K562 (cell line): ENCODE measurements around the gene KLHDC7B. TPM values are rescaled to one million over a fixed set of nuclear protein-coding genes. Genes with fewer than 3 reads are reported as not detected.

Experiments used
- CBX5 ChIP-seq: IDR thresholded peaks from 2 replicates; pipeline ENCODE4 v1.6.1; 2014; ENCODE audit warnings: low read depth, borderline replicate concordance
- HNRNPUL1 ChIP-seq: fragments of 200-400 bp; formaldehyde crosslinking; IDR thresholded peaks from 2 replicates; pipeline ENCODE4 v1.6.1; 2017; ENCODE audit warnings: low read length
- KDM2B ChIP-seq: fragments of 250-450 bp; sonication (Bioruptor Pico); IDR thresholded peaks from 2 replicates; pipeline ENCODE4 v1.8.0; 2021; ENCODE audit warnings: mild to moderate bottlenecking, moderate library complexity
- MEIS2 ChIP-seq: fragments of 450-650 bp; IDR thresholded peaks from 2 replicates; pipeline ENCODE4 v1.6.1; 2014; ENCODE audit warnings: mild to moderate bottlenecking; ENCODE audit not compliant: partially characterized antibody
- MYNN ChIP-seq, 2 experiments: sonication (generic); formaldehyde crosslinking in 1 of 2; IDR thresholded peaks; 2 replicates each; pipeline versions ENCODE4 v1.5.0 to v1.6.1; 2016 to 2020; ENCODE audit warnings: antibody characterized with exemption in 1 of 2, missing genetic modification reagents in 1 of 2
- PCBP1 ChIP-seq: fragments of 200-400 bp; formaldehyde crosslinking; IDR thresholded peaks from 2 replicates; pipeline ENCODE4 v1.6.1; 2018; ENCODE audit warnings: mild to moderate bottlenecking, low read depth, low read length; ENCODE audit not compliant: poor library complexity, severe bottlenecking
- POLR2B ChIP-seq: fragments of 450-650 bp; IDR thresholded peaks from 2 replicates; pipeline ENCODE4 v1.6.1; 2018; ENCODE audit warnings: low read depth; ENCODE audit not compliant: partially characterized antibody
- PTRF ChIP-seq: fragments of 450-650 bp; IDR thresholded peaks from 2 replicates; pipeline ENCODE4 v1.6.1; 2016; ENCODE audit warnings: mild to moderate bottlenecking, missing genetic modification characterization, missing compliant biosample characterization
- RBFOX2 ChIP-seq: fragments of 200-400 bp; formaldehyde crosslinking; IDR thresholded peaks from 2 replicates; pipeline ENCODE4 v1.6.1; 2017; ENCODE audit warnings: low read depth, mild to moderate bottlenecking, low read length, moderate library complexity
- RCOR1 ChIP-seq, 2 experiments: IDR thresholded peaks; 2 replicates each; pipeline ENCODE4 v1.6.1; 2012; ENCODE audit warnings: low read depth in 2 of 2, low read length in 2 of 2, borderline replicate concordance in 1 of 2, improper control_type of control experiment in 1 of 2
- ZBTB40 ChIP-seq, 2 experiments: fragments of 450-650 bp in 1 of 2; sonication (generic) in 1 of 2; formaldehyde crosslinking in 1 of 2; IDR thresholded peaks; 2 replicates each; pipeline versions ENCODE4 v1.7.1 to v1.9.0; 2016 to 2022; ENCODE audit warnings: inconsistent platforms in 1 of 2, mild to moderate bottlenecking in 1 of 2, missing genetic modification reagents in 1 of 2
- ZNF197 ChIP-seq: fragments of 200-800 bp; sonication (Bioruptor generic); IDR thresholded peaks from 2 replicates; pipeline ENCODE4 v1.6.1; 2016; ENCODE audit warnings: low read depth, missing genetic modification characterization, missing compliant biosample characterization
- ZNF511 ChIP-seq: sonication (generic); formaldehyde crosslinking; IDR thresholded peaks from 2 replicates; pipeline ENCODE4 v1.8.0; 2022; ENCODE audit warnings: mild to moderate bottlenecking, missing genetic modification reagents
- polyA plus RNA-seq, 8 experiments: library from polyadenylated mRNA; depleted of rRNA in 4 of 8; stranded (reverse) in 5 of 8; unstranded in 3 of 8; fragments of >200 nt; fragmentation: Nextera tagmentation in 2 of 8; fragmentation: Illumina TruSeq in 1 of 8; extraction: Ambion mirVana in 2 of 8; extraction: Trizol in 1 of 8; gene quantifications; 2 replicates each; pipeline versions ENCODE4 v1.2.1 to v1.2.3, GENCODE V29; 2011 to 2014; ENCODE audit warnings: inconsistent platforms in 1 of 8, missing spikeins in 1 of 8
- total RNA-seq, 7 experiments: library from RNA; depleted of rRNA in 6 of 7; stranded (reverse); fragments of >200 nt in 6 of 7; fragmentation: Illumina TruSeq in 2 of 7; extraction: Trizol in 2 of 7; gene quantifications; 2 replicates each; pipeline versions ENCODE4 v1.2.1 to v1.2.3, GENCODE V29; 2011 to 2021; ENCODE audit warnings: low replicate concordance in 1 of 7
- TF ChIP-seq, protein P1 (sequence below): fragments of 450-650 bp; IDR thresholded peaks from 2 replicates; pipeline ENCODE4 v1.7.0; 2016; ENCODE audit warnings: borderline replicate concordance

KLHDC7B gene
- total and polyA plus RNA-seq, 9 of the 15 experiments (the other 6 are each of a cell fraction or from before 2014, with no cell fraction given) = 0.04 to 0.22 (median 0.05) TPM; not detected in 4

DNA sequence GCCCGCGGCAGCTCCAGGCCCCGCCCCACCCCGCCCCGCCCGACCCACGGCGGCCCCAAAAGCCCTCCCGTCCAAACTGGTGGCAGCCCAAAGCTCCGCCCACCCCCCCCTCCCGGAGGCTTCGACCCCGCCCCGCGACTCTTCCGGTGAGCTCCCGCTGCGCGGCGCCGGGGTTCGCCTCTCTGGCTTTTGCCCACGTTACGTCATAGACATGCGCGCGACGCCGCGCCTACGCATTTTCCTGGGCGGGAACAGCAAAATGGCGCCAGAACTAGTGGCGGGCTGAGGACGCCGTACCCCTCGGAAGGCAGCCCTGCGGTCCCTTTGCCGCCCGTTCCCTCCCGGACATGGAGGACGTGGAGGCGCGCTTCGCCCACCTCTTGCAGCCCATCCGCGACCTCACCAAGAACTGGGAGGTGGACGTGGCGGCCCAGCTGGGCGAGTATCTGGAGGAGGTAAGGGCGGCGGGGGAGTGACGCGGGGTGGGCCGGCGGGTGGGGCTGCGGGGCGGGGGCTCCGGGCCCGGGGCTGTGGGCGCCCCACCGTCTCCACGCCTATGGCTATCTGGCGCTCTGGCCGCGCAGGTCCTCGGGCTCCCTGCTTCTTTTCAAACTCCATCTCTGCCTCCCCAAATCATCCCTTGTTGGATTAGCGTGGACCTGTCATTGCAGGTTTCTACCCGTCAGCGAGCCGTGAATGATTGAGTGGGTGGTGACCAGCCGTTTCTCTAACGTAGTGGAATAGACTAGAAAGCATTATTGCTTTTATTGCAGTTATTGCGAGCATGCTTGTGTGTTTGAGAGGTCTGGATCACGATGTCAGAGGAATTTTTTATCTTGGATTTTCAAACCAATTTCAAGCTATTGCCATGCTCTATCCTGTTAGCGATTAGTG lies 37.5 kb upstream of the KLHDC7B start, which contains the start of gene NCAPH2 (continued):
- TF ChIP-seq, protein P1, sequence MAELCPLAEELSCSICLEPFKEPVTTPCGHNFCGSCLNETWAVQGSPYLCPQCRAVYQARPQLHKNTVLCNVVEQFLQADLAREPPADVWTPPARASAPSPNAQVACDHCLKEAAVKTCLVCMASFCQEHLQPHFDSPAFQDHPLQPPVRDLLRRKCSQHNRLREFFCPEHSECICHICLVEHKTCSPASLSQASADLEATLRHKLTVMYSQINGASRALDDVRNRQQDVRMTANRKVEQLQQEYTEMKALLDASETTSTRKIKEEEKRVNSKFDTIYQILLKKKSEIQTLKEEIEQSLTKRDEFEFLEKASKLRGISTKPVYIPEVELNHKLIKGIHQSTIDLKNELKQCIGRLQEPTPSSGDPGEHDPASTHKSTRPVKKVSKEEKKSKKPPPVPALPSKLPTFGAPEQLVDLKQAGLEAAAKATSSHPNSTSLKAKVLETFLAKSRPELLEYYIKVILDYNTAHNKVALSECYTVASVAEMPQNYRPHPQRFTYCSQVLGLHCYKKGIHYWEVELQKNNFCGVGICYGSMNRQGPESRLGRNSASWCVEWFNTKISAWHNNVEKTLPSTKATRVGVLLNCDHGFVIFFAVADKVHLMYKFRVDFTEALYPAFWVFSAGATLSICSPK = no peak
- peak; percentile 78 for TF ChIP-seq MEIS2
- no peak for TF ChIP-seq HNRNPUL1
- TF ChIP-seq PTRF (tag) = no peak
- TF ChIP-seq ZNF197 (CRISPR knock-in tag) = no peak
- TF ChIP-seq RCOR1 (IDR thresholded peaks at IDR 0.05; ENCODE audit: borderline replicate concordance in 1 of 2, low read depth in 2 of 2, low read length in 2 of 2) = no peak
- TF ChIP-seq ZBTB40 (IDR thresholded peaks at IDR 0.05) = peak; percentile 68
- TF ChIP-seq ZBTB40 (CRISPR knock-in tag; IDR thresholded peaks at IDR 0.05) = no peak
- TF ChIP-seq PCBP1 = no peak
- TF ChIP-seq CBX5 = no peak
- TF ChIP-seq KDM2B (CRISPR knock-in tag) = no peak
- TF ChIP-seq ZNF511 = no peak
- TF ChIP-seq RBFOX2 = peak; percentile 92
- TF ChIP-seq MYNN (IDR thresholded peaks at IDR 0.05) = no peak
- no peak for TF ChIP-seq MYNN (CRISPR knock-in tag; IDR thresholded peaks at IDR 0.05)
- peak; percentile 82 for TF ChIP-seq POLR2B
